NCI-H510A treated with DMSO at 0.1 percent for 48 hours (cell line): ENCODE results near the gene ODF2.
"Not testable (repeated sequence)": the region's sequence is repeated elsewhere in the genome, so short reads cannot be mapped to it uniquely, and the experiment has no call there.

Experiments
- DNase-seq: peaks from one replicate; lab custom pipeline; 2025; lab: John Stamatoyannopoulos, UW

Gene ODF2

GRCh38 chr9:128455849-128456612 is at the start of gene ODF2:
ODF2 (plus strand) TSS chr9:128456006; CDS start chr9:128456092, 86 bp downstream.
- peak; percentile 93 for DNase-seq

GRCh38 chr9:128406848-128407391 is 48.9 kb upstream of the ODF2 start:
- no peak for DNase-seq

- DNase-seq = no peak
These were observed 46.8 kb upstream of the ODF2 start for GRCh38 chr9:128408963-128409431.

- DNase-seq = no peak
These were observed 46.4 kb upstream of the ODF2 start for GRCh38 chr9:128409450-128409849.

- no peak for DNase-seq
These were observed 45.8 kb upstream of the ODF2 start for GRCh38 chr9:128409978-128410377.

GRCh38 chr9:128411364-128412119 is 44.3 kb upstream of the ODF2 start:
- DNase-seq = no peak

- DNase-seq = no peak
These were observed 43.6 kb upstream of the ODF2 start for GRCh38 chr9:128412120-128412790.

GRCh38 chr9:128413728-128414127 is 42.1 kb upstream of the ODF2 start:
- not testable (repeated sequence) for DNase-seq

- no peak for DNase-seq
These were observed 41.3 kb upstream of the ODF2 start for GRCh38 chr9:128414461-128414860.

- DNase-seq = no peak
These were observed 40.5 kb upstream of the ODF2 start for GRCh38 chr9:128415281-128415680.

- peak; percentile 80 for DNase-seq
These were observed 39.8 kb upstream of the ODF2 start for GRCh38 chr9:128416014-128416413.

- no peak for DNase-seq
These were observed 39.3 kb upstream of the ODF2 start for GRCh38 chr9:128416432-128417019.

- DNase-seq = peak; percentile 31
These were observed 36.5 kb upstream of the ODF2 start for GRCh38 chr9:128419061-128419925.

- DNase-seq = peak; percentile 25
These were observed 35.7 kb upstream of the ODF2 start for GRCh38 chr9:128420060-128420650.

GRCh38 chr9:128420651-128421481 is 34.9 kb upstream of the ODF2 start, which contains the start of gene CERCAM:
CERCAM (plus strand) TSS chr9:128420857; CDS start chr9:128420878, 21 bp downstream.
- peak; percentile 40 for DNase-seq

GRCh38 chr9:128421482-128421996 is 34.3 kb upstream of the ODF2 start:
- no peak for DNase-seq

GRCh38 chr9:128422022-128422782 is 33.6 kb upstream of the ODF2 start:
- DNase-seq = not testable (repeated sequence)

- no peak for DNase-seq
These were observed 33.0 kb upstream of the ODF2 start for GRCh38 chr9:128422783-128423150.
